PC-9 (cell line): ENCODE data around the gene CHST3.

Experiments
- EZH2 ChIP-seq: fragments of 200-600 bp; sonication (generic); IDR thresholded peaks from 2 replicates; pipeline ENCODE4 v1.8.0; 2017; ENCODE audit warnings: antibody characterized with exemption, low read depth
- TF ChIP-seq, protein P1 (sequence below): fragments of 200-600 bp; sonication (generic); conservative IDR thresholded peaks from 2 replicates; pipeline ENCODE4 v1.6.1; 2017; ENCODE audit warnings: mixed run types, antibody characterized with exemption, mild to moderate bottlenecking, moderate library complexity

GRCh38 chr10:71964098-71964742 is at the start of gene CHST3:
- TF ChIP-seq, protein P1, sequence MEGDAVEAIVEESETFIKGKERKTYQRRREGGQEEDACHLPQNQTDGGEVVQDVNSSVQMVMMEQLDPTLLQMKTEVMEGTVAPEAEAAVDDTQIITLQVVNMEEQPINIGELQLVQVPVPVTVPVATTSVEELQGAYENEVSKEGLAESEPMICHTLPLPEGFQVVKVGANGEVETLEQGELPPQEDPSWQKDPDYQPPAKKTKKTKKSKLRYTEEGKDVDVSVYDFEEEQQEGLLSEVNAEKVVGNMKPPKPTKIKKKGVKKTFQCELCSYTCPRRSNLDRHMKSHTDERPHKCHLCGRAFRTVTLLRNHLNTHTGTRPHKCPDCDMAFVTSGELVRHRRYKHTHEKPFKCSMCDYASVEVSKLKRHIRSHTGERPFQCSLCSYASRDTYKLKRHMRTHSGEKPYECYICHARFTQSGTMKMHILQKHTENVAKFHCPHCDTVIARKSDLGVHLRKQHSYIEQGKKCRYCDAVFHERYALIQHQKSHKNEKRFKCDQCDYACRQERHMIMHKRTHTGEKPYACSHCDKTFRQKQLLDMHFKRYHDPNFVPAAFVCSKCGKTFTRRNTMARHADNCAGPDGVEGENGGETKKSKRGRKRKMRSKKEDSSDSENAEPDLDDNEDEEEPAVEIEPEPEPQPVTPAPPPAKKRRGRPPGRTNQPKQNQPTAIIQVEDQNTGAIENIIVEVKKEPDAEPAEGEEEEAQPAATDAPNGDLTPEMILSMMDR = no peak
- no peak for TF ChIP-seq EZH2
